ENCODE data around the gene BEST1. TPM values are rescaled to one million over a fixed set of nuclear protein-coding genes. Genes with fewer than 3 reads are reported as not detected.
"Not testable (repeated sequence)": the region's sequence is repeated elsewhere in the genome, so short reads cannot be mapped to it uniquely, and the experiment has no call there.

BEST1 gene
- total RNA-seq, 1 donor from 2014 or later: 0.12 TPM

GRCh38 chr11:61985869-61986268 lies 35.7 kb downstream of the BEST1 start:
- H3K4me3 ChIP-seq (ENCODE audit: low read depth, low read length): no peak overlapping the region
- no peak for TF ChIP-seq CTCF (conservative IDR thresholded peaks at IDR 0.05; ENCODE audit: low read depth, low read length)
- no peak for DNase-seq (ENCODE audit: low read depth)

- no peak for DNase-seq (ENCODE audit: low read depth)
- no peak for TF ChIP-seq CTCF (conservative IDR thresholded peaks at IDR 0.05; ENCODE audit: low read depth, low read length)
- H3K4me3 ChIP-seq (ENCODE audit: low read depth, low read length): no peak overlapping the region
Observed at GRCh38 chr11:61994981-61995380, 44.8 kb downstream of the BEST1 start.

- TF ChIP-seq CTCF (conservative IDR thresholded peaks at IDR 0.05; ENCODE audit: low read depth, low read length): no peak
- H3K4me3 ChIP-seq (ENCODE audit: low read depth, low read length): no peak overlapping the region
- DNase-seq (ENCODE audit: low read depth): no peak
Observed at GRCh38 chr11:61996933-61997332, 46.8 kb downstream of the BEST1 start.

GRCh38 chr11:61999141-61999975 lies 49.2 kb downstream of the BEST1 start:
- TF ChIP-seq CTCF (conservative IDR thresholded peaks at IDR 0.05; ENCODE audit: low read depth, low read length): no peak
- DNase-seq (ENCODE audit: low read depth): no peak
- no peak overlapping the region for H3K4me3 ChIP-seq (ENCODE audit: low read depth, low read length)

- H3K4me3 ChIP-seq (ENCODE audit: low read depth, low read length): no peak overlapping the region
- no peak for DNase-seq (ENCODE audit: low read depth)
- TF ChIP-seq CTCF (conservative IDR thresholded peaks at IDR 0.05; ENCODE audit: low read depth, low read length): no peak
Observed at GRCh38 chr11:62000539-62001446, 50.6 kb downstream of the BEST1 start.

GRCh38 chr11:62001450-62002191 lies 51.5 kb downstream of the BEST1 start:
- H3K4me3 ChIP-seq (ENCODE audit: low read depth, low read length): no peak overlapping the region
- peak; percentile 20 for TF ChIP-seq CTCF (conservative IDR thresholded peaks at IDR 0.05; ENCODE audit: low read depth, low read length)
- DNase-seq (ENCODE audit: low read depth): peak; percentile 67

- H3K4me3 ChIP-seq (ENCODE audit: low read depth, low read length); DNase-seq (ENCODE audit: low read depth): not testable (repeated sequence)
Observed at GRCh38 chr11:62002283-62002682, 52.1 kb downstream of the BEST1 start.

Data from epithelial cell of proximal tubule (primary cell).